HEK293 (cell line): ENCODE results near the gene GMPPA.

Source experiments
- CTCF ChIA-PET: fragments of 350-600 bp; formaldehyde crosslinking; extraction: SDS; loops from one replicate; lab custom pipeline; 2021; ENCODE audit warnings: antibody characterized with exemption; lab: Yijun Ruan, JAX
- POLR2A ChIA-PET: fragments of 300-600 bp; formaldehyde crosslinking; extraction: SDS; loops from one replicate; lab custom pipeline; 2020; ENCODE audit warnings: antibody characterized with exemption, inconsistent platforms; lab: Yijun Ruan, JAX
- H3K27ac ChIP-seq: fragments of 200-500 bp; sonication (Bioruptor generic); 2 replicates; pipeline ENCODE4 v1.5.1; 2014; ENCODE audit warnings: low read depth, low read length, control low read depth, inconsistent platforms; ENCODE audit errors: extremely low read depth
- H3K36me3 ChIP-seq, 2 experiments: fragments of 200-500 bp in 1 of 2; sonication (Bioruptor generic) in 1 of 2; 1 replicate in 1 of 2; 2 replicates in 1 of 2; pipeline ENCODE4 v1.5.1; 2014 to 2017; ENCODE audit warnings: inconsistent platforms in 2 of 2, low read length in 2 of 2; ENCODE audit not compliant: control insufficient read depth in 2 of 2, insufficient read depth in 1 of 2
- H3K4me1 ChIP-seq: fragments of 200-500 bp; sonication (Bioruptor generic); 2 replicates; pipeline ENCODE4 v1.5.1; 2014; ENCODE audit warnings: mild to moderate bottlenecking, low read length, inconsistent platforms; ENCODE audit not compliant: control insufficient read depth, insufficient read depth
- H3K4me3 ChIP-seq: 2 replicates; pipeline ENCODE4 v1.5.1; 2011; ENCODE audit warnings: low read depth, mild to moderate bottlenecking, control low read depth, low read length, moderate library complexity
- H3K9me3 ChIP-seq: fragments of 200-500 bp; sonication (Bioruptor generic); 2 replicates; pipeline ENCODE4 v1.5.1; 2014; ENCODE audit warnings: low read depth, low read length, inconsistent platforms; ENCODE audit not compliant: control insufficient read depth, insufficient read depth
- GLI4 ChIP-seq: fragments of 450-650 bp; formaldehyde crosslinking; IDR thresholded peaks from 2 replicates; pipeline ENCODE4 v1.5.1; 2016; ENCODE audit warnings: missing biosample characterization, missing genetic modification characterization
- GLIS2 ChIP-seq: fragments of 450-650 bp; formaldehyde crosslinking; IDR thresholded peaks from 2 replicates; pipeline ENCODE4 v1.5.1; 2016; ENCODE audit warnings: missing biosample characterization, missing genetic modification characterization
- MYNN ChIP-seq: fragments of 450-650 bp; formaldehyde crosslinking; IDR thresholded peaks from 2 replicates; pipeline ENCODE4 v1.5.1; 2016; ENCODE audit warnings: missing biosample characterization, missing genetic modification characterization, borderline replicate concordance
- OSR2 ChIP-seq: fragments of 450-650 bp; formaldehyde crosslinking; IDR thresholded peaks from 2 replicates; pipeline ENCODE4 v1.5.1; 2016; ENCODE audit warnings: missing biosample characterization, missing genetic modification characterization
- SCRT1 ChIP-seq: fragments of 450-650 bp; formaldehyde crosslinking; IDR thresholded peaks from 2 replicates; pipeline ENCODE4 v1.5.1; 2016; ENCODE audit warnings: missing biosample characterization, missing genetic modification characterization, borderline replicate concordance
- TRIM28 ChIP-seq: IDR thresholded peaks from 2 replicates; pipeline ENCODE4 v1.6.1; 2011; ENCODE audit warnings: low read length, control low read depth, borderline replicate concordance
- WT1 ChIP-seq: fragments of 450-650 bp; formaldehyde crosslinking; IDR thresholded peaks from 2 replicates; pipeline ENCODE4 v1.5.1; 2016; ENCODE audit warnings: missing biosample characterization, missing genetic modification characterization
- ZBTB20 ChIP-seq: fragments of 450-650 bp; formaldehyde crosslinking; IDR thresholded peaks from 2 replicates; pipeline ENCODE4 v1.5.1; 2016; ENCODE audit warnings: missing biosample characterization, missing genetic modification characterization
- ZBTB7A ChIP-seq: fragments of 450-650 bp; formaldehyde crosslinking; IDR thresholded peaks from 2 replicates; pipeline ENCODE4 v1.5.1; 2016; ENCODE audit warnings: low read depth, missing biosample characterization, missing genetic modification characterization
- ZBTB8A ChIP-seq: fragments of 450-650 bp; formaldehyde crosslinking; IDR thresholded peaks from 2 replicates; pipeline ENCODE4 v1.5.1; 2016; ENCODE audit warnings: missing biosample characterization, missing genetic modification characterization
- ZFP37 ChIP-seq: fragments of 450-650 bp; formaldehyde crosslinking; IDR thresholded peaks from 2 replicates; pipeline ENCODE4 v1.5.1; 2016; ENCODE audit warnings: missing biosample characterization, missing genetic modification characterization
- ZNF146 ChIP-seq: fragments of 450-650 bp; formaldehyde crosslinking; IDR thresholded peaks from 2 replicates; pipeline ENCODE4 v1.5.1; 2016; ENCODE audit warnings: missing biosample characterization, missing genetic modification characterization
- ZNF37A ChIP-seq: fragments of 450-650 bp; IDR thresholded peaks from 2 replicates; pipeline ENCODE4 v1.5.1; 2018; ENCODE audit warnings: missing biosample characterization, missing genetic modification characterization
- ZNF510 ChIP-seq: fragments of 450-650 bp; formaldehyde crosslinking; IDR thresholded peaks from 2 replicates; pipeline ENCODE4 v1.5.1; 2018; ENCODE audit warnings: mild to moderate bottlenecking, missing genetic modification characterization, missing biosample characterization; ENCODE audit not compliant: insufficient replicate concordance
- ZNF654 ChIP-seq: fragments of 450-650 bp; formaldehyde crosslinking; IDR thresholded peaks from 2 replicates; pipeline ENCODE4 v1.5.1; 2016; ENCODE audit warnings: low read depth, missing biosample characterization, missing genetic modification characterization
- ZNF701 ChIP-seq: fragments of 450-650 bp; formaldehyde crosslinking; IDR thresholded peaks from 2 replicates; pipeline ENCODE4 v1.5.1; 2016; ENCODE audit warnings: missing biosample characterization, missing genetic modification characterization
- ZNF791 ChIP-seq: fragments of 450-650 bp; formaldehyde crosslinking; IDR thresholded peaks from 2 replicates; pipeline ENCODE4 v1.5.1; 2016; ENCODE audit warnings: missing biosample characterization, missing genetic modification characterization
- ZNF830 ChIP-seq: fragments of 450-650 bp; IDR thresholded peaks from 2 replicates; pipeline ENCODE4 v1.5.0; 2018; ENCODE audit warnings: missing biosample characterization, missing genetic modification characterization, low read depth, mild to moderate bottlenecking, moderate library complexity
- TF ChIP-seq, protein P1 (sequence below): fragments of 450-650 bp; formaldehyde crosslinking; IDR thresholded peaks from 2 replicates; pipeline ENCODE4 v1.5.1; 2017; ENCODE audit warnings: missing biosample characterization, missing genetic modification characterization
- TF ChIP-seq, protein P2 (sequence below): fragments of 450-650 bp; formaldehyde crosslinking; IDR thresholded peaks from 2 replicates; pipeline ENCODE4 v1.5.1; 2016; ENCODE audit warnings: missing biosample characterization, missing genetic modification characterization, borderline replicate concordance
- TF ChIP-seq, protein P3 (sequence below): fragments of 450-650 bp; formaldehyde crosslinking; IDR thresholded peaks from 2 replicates; pipeline ENCODE4 v1.5.1; 2016; ENCODE audit warnings: missing biosample characterization, missing genetic modification characterization, low read depth

Gene GMPPA

DNA sequence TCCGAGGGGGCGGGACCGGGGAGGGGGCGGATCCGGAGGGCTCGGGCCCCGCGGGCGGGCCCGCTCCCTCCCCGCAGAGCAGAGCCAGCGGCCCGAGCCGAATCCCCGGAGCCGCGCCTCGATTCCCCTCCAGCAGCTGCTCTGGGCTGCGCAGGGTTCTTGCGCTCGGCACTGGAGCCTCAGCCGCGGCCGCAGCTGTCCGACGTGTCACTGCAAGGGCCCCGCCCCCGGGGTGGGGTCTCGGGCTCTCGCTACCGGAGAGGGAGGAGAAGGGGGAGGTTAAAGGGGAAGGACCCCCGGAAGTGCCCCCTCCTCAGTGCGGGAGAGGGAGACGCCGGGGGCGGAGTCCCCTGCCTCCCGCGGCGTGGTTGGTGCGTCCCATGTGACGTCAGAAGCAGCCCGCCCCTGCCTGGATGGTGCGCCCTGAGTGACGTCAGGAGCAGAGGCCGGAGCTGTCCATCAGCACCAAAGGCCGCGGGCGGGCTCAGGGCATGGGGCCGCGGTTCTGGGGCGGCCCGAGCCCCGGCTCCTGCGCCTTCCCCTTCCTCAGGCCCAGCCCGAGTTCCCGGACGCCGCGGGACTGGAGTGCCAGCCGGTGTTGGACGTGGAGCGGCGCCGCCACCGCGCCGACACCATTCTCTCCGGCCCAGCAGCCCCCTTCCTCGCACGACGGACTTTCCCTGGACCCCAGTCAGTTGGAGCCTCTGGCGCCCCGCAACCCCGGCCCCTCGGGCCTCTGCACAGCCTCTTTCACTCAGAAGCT lies 45.1 kb downstream of the GMPPA start, which contains the start of the genes CHPF and TMEM198 (continued):
- TF ChIP-seq ZBTB7A, result peak; percentile 97

DNA sequence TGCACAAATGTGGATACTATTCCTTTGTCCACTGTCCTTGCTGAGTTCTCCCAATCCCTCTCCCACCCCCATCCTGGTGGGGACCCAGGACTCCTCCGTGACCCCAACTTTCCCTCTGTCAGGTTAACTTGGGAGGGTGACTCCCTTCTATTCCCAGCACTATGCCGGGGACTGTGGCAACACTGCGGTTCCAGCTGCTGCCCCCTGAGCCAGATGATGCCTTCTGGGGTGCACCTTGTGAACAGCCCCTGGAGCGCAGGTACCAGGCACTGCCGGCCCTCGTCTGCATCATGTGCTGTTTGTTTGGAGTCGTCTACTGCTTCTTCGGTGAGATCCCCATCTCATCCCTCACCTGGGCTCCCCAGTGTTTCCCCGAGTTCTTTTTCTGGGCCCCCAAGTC lies 45.9 kb downstream of the GMPPA start:
- ChIA-PET POLR2A (interaction anchor here (0.5 to 2.0 kb wide), 4 partner anchors 13 to 269 kb away, joined by 3 to 5 read pairs (median 4); partner anchors contain the start of gene DNPEP), CTCF (interaction anchor here (0.7 to 7.2 kb wide), 3 partner anchors 14 to 100 kb away, joined by 4 to 112 read pairs (median 13); no protein-coding TSS in a partner anchor)
- no peak overlapping the region for H3K27ac ChIP-seq
- H3K4me3 ChIP-seq, result peak overlapping the region; percentile 46; the same call in 1 of the 2 replicates
- H3K9me3 ChIP-seq, result no peaks in the 10 kb centered on the region
- peaks cover 0 to 23% of the 10 kb centered on the region in 2 experiments; a peak in 1 of 3 replicates for H3K36me3 ChIP-seq
- no peaks in the 10 kb centered on the region for H3K4me1 ChIP-seq
- no peak for TF ChIP-seq ZBTB20 (tag by site-specific recombination)
- TF ChIP-seq WT1 (tag by site-specific recombination), result no peak
- TF ChIP-seq ZNF510, result no peak
- no peak for TF ChIP-seq ZNF701 (tag by site-specific recombination)
- TF ChIP-seq ZNF654 (tag by site-specific recombination), result no peak
- TF ChIP-seq GLI4 (tag by site-specific recombination), result no peak
- TF ChIP-seq ZFP37 (tag by site-specific recombination), result no peak
- no peak for TF ChIP-seq ZBTB8A (tag by site-specific recombination)

DNA sequence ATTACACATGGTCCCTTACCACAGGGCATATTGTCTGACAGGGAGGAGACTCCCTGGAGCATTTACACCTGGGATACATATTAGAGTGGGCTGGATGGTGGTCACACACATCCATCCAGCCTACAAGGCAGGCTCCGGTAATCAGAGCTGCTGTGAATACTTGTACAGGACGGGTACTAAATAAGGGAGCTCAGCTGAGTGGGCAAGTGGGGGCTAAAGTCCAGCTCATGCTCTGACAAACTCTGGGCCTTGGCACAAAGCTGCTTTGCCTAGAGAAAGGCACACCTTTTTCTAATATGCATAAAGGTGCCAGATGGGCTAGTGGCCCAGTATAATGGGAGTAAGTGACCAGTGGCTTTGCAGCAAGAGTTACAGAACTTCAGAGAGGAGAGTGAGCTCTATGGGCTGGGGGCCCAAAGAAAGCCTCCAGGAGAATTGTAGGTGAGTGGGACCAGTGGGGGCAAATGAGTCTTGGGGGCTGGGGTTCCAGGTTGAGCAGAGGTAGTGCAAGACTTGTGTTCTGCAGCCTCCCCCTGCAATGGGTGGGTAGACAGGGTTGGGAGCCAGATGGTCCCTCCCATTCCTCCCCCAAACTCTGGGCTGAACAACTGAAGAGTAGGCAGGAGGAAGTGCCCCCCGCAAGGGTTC lies 46.7 kb downstream of the GMPPA start:
- ChIA-PET POLR2A (interaction anchor here (0.8 kb wide), 1 partner anchor 55 kb away, joined by 3 read pairs; no protein-coding TSS in a partner anchor), CTCF (interaction anchor here (0.5 to 7.2 kb wide), 3 partner anchors 14 to 99 kb away, joined by 3 to 112 read pairs (median 3); no protein-coding TSS in a partner anchor)
- no peaks in the 10 kb centered on the region for H3K9me3 ChIP-seq
- TF ChIP-seq ZNF830 (no peak), MYNN (tag by site-specific recombination) (no peak), SCRT1 (tag by site-specific recombination) (no peak), ZNF791 (tag by site-specific recombination) (no peak), GLIS2 (tag by site-specific recombination) (no peak), ZNF146 (tag by site-specific recombination) (no peak), ZNF37A (tag by site-specific recombination) (no peak), OSR2 (no peak), TRIM28 (no peak)
- TF ChIP-seq, protein P1, sequence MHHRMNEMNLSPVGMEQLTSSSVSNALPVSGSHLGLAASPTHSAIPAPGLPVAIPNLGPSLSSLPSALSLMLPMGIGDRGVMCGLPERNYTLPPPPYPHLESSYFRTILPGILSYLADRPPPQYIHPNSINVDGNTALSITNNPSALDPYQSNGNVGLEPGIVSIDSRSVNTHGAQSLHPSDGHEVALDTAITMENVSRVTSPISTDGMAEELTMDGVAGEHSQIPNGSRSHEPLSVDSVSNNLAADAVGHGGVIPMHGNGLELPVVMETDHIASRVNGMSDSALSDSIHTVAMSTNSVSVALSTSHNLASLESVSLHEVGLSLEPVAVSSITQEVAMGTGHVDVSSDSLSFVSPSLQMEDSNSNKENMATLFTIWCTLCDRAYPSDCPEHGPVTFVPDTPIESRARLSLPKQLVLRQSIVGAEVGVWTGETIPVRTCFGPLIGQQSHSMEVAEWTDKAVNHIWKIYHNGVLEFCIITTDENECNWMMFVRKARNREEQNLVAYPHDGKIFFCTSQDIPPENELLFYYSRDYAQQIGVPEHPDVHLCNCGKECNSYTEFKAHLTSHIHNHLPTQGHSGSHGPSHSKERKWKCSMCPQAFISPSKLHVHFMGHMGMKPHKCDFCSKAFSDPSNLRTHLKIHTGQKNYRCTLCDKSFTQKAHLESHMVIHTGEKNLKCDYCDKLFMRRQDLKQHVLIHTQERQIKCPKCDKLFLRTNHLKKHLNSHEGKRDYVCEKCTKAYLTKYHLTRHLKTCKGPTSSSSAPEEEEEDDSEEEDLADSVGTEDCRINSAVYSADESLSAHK (tag by site-specific recombination), result no peak
- TF ChIP-seq, protein P2, sequence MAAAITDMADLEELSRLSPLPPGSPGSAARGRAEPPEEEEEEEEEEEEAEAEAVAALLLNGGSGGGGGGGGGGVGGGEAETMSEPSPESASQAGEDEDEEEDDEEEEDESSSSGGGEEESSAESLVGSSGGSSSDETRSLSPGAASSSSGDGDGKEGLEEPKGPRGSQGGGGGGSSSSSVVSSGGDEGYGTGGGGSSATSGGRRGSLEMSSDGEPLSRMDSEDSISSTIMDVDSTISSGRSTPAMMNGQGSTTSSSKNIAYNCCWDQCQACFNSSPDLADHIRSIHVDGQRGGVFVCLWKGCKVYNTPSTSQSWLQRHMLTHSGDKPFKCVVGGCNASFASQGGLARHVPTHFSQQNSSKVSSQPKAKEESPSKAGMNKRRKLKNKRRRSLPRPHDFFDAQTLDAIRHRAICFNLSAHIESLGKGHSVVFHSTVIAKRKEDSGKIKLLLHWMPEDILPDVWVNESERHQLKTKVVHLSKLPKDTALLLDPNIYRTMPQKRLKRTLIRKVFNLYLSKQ (tag by site-specific recombination), result no peak
- TF ChIP-seq, protein P3, sequence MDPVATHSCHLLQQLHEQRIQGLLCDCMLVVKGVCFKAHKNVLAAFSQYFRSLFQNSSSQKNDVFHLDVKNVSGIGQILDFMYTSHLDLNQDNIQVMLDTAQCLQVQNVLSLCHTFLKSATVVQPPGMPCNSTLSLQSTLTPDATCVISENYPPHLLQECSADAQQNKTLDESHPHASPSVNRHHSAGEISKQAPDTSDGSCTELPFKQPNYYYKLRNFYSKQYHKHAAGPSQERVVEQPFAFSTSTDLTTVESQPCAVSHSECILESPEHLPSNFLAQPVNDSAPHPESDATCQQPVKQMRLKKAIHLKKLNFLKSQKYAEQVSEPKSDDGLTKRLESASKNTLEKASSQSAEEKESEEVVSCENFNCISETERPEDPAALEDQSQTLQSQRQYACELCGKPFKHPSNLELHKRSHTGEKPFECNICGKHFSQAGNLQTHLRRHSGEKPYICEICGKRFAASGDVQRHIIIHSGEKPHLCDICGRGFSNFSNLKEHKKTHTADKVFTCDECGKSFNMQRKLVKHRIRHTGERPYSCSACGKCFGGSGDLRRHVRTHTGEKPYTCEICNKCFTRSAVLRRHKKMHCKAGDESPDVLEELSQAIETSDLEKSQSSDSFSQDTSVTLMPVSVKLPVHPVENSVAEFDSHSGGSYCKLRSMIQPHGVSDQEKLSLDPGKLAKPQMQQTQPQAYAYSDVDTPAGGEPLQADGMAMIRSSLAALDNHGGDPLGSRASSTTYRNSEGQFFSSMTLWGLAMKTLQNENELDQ, result no peak
- TF ChIP-seq, all 188 proteins: peak for 0
- Histone ChIP-seq H3K36me3 (peaks cover 0 to 14% of the 10 kb centered on the region in 2 experiments; a peak in 1 of 3 replicates), H3K4me3 (no peak overlapping the region), H3K4me1 (no peaks in the 10 kb centered on the region), H3K27ac (no peak overlapping the region)
